K562 (cell line): ENCODE results near the gene MILR1. TPM values are rescaled to one million over a fixed set of nuclear protein-coding genes. Genes with fewer than 3 reads are reported as not detected.

Experiments used
- ATAC-seq: fragments of 200-7000 bp; cut with Tn5 transposase; 3 replicates; pipeline ENCODE4 v1.9.1; 2020; ENCODE audit warnings: moderate library complexity
- BruUV-seq: library from RNA; stranded (reverse); fragments of 400-500 nt; replicated peaks from 2 replicates; lab custom pipeline; 2021; lab: Mats Ljungman, UMichigan
- CTCF ChIA-PET: fragments of 300-600 bp; formaldehyde crosslinking; extraction: SDS; loops from one replicate; lab custom pipeline; 2021; ENCODE audit warnings: low intra/inter-chr PET ratio; lab: Yijun Ruan, JAX
- POLR2A ChIA-PET: fragments of 300-600, 350-650 bp; sonication (Branson Sonifier 250); formaldehyde crosslinking; extraction: SDS; loops from one replicate; lab custom pipeline; 2021; ENCODE audit warnings: antibody characterized with exemption, inconsistent platforms; lab: Yijun Ruan, JAX
- DNase-seq, 4 experiments: peaks; one replicate each; pipeline versions ENCODE4 v3.0.0 to v3.0.0-alpha.2; 2011 to 2018; ENCODE audit warnings: low spot score in 3 of 4, mixed read lengths in 3 of 4; ENCODE audit errors: extremely low read depth in 1 of 4
- FAIRE-seq: peaks from 2 replicates; lab custom pipeline; 2011; peaks lifted over from hg19 to GRCh38; lab: Jason Lieb, UNC
- H2AFZ ChIP-seq: 2 replicates; pipeline ENCODE4 v1.6.0; 2011; ENCODE audit warnings: low read depth, low read length, control low read depth, inconsistent platforms
- H3K27ac ChIP-seq: fragments of 200-600 bp; 3 replicates; pipeline ENCODE4 v1.8.0; 2011; ENCODE audit warnings: low read depth, mild to moderate bottlenecking, control low read depth, inconsistent platforms, low read length, moderate library complexity, mixed read lengths; ENCODE audit errors: extremely low read depth
- H3K27me3 ChIP-seq, 2 experiments: fragments of 300-600 bp in 1 of 2; 2 replicates in 1 of 2; 3 replicates in 1 of 2; pipeline versions ENCODE4 v1.6.0 to v1.8.0; 2011; ENCODE audit warnings: inconsistent platforms in 2 of 2, low read length in 2 of 2, mild to moderate bottlenecking in 1 of 2, mixed read lengths in 1 of 2, moderate library complexity in 1 of 2; ENCODE audit not compliant: control insufficient read depth in 2 of 2, insufficient read depth in 2 of 2
- H3K36me3 ChIP-seq: fragments of 300-600 bp; 3 replicates; pipeline ENCODE4 v1.8.0; 2011; ENCODE audit warnings: mild to moderate bottlenecking, low read length, inconsistent platforms; ENCODE audit not compliant: control insufficient read depth, insufficient read depth
- H3K4me1 ChIP-seq, 2 experiments: fragments of 200-600 bp in 1 of 2; replicated peaks in 1 of 2; 2 replicates in 1 of 2; 3 replicates in 1 of 2; pipeline versions ENCODE4 v1.5.1 to v1.8.0; 2011; ENCODE audit warnings: inconsistent platforms in 2 of 2, low read length in 2 of 2, mild to moderate bottlenecking in 1 of 2, mixed read lengths in 1 of 2, moderate library complexity in 1 of 2; ENCODE audit not compliant: control insufficient read depth in 2 of 2, insufficient read depth in 2 of 2
- H3K4me2 ChIP-seq: 2 replicates; pipeline ENCODE4 v1.6.1; 2011; ENCODE audit warnings: low read length, control low read depth, inconsistent platforms, mixed read lengths; ENCODE audit not compliant: insufficient read depth
- H3K4me3 ChIP-seq: fragments of 200-600 bp; sonication (generic), shearing (Covaris generic); 2 replicates; pipeline ENCODE4 v1.5.1; 2016; ENCODE audit warnings: control low read depth, inconsistent platforms
- H3K79me2 ChIP-seq: fragments of 200-600 bp; 3 replicates; pipeline ENCODE4 v1.8.0; 2011; ENCODE audit warnings: low read length, inconsistent platforms; ENCODE audit not compliant: control insufficient read depth, insufficient read depth
- H3K9ac ChIP-seq, 2 experiments: 2 replicates each; pipeline versions ENCODE4 v1.6.0 to v1.6.1; 2011; ENCODE audit warnings: low read depth in 2 of 2, low read length in 2 of 2, control low read depth in 1 of 2, inconsistent platforms in 1 of 2, mild to moderate bottlenecking in 1 of 2, mixed read lengths in 1 of 2; ENCODE audit not compliant: insufficient read depth in 1 of 2
- H3K9me1 ChIP-seq: one replicate; pipeline ENCODE4 v1.6.0; 2011; ENCODE audit warnings: inconsistent platforms, mild to moderate bottlenecking, low read length, moderate library complexity; ENCODE audit not compliant: control insufficient read depth, insufficient read depth
- H3K9me3 ChIP-seq: replicated peaks from 2 replicates; pipeline ENCODE4 v1.5.1; 2011; ENCODE audit warnings: low read depth, low read length, inconsistent platforms; ENCODE audit not compliant: control insufficient read depth, insufficient read depth
- H4K20me1 ChIP-seq: replicated peaks from 2 replicates; pipeline ENCODE4 v1.6.1; 2011; ENCODE audit warnings: low read length, inconsistent platforms, mixed read lengths; ENCODE audit not compliant: control insufficient read depth, insufficient read depth
- AFF4 ChIP-seq: sonication (generic); formaldehyde crosslinking; IDR thresholded peaks from 2 replicates; pipeline ENCODE4 v1.8.0; 2023; ENCODE audit warnings: mild to moderate bottlenecking, missing genetic modification reagents
- CBX3 ChIP-seq, 2 experiments: IDR thresholded peaks; 1 replicate in 1 of 2; 2 replicates in 1 of 2; pipeline ENCODE4 v1.6.1; 2012; ENCODE audit warnings: inconsistent platforms in 2 of 2, low read length in 2 of 2, borderline replicate concordance in 1 of 2, control low read depth in 1 of 2
- DNMT1 ChIP-seq: fragments of 450-650 bp; IDR thresholded peaks from 2 replicates; pipeline ENCODE4 v1.6.1; 2016; ENCODE audit warnings: antibody characterized with exemption, mild to moderate bottlenecking
- DPF2 ChIP-seq: fragments of 450-650 bp; IDR thresholded peaks from 2 replicates; pipeline ENCODE4 v1.6.1; 2016
- E2F5 ChIP-seq: sonication (generic); formaldehyde crosslinking; IDR thresholded peaks from 2 replicates; pipeline ENCODE4 v1.8.0; 2022; ENCODE audit warnings: mild to moderate bottlenecking, missing genetic modification reagents
- HMBOX1 ChIP-seq: sonication (generic); IDR thresholded peaks from 2 replicates; pipeline ENCODE4 v1.6.1; 2016
- HNRNPH1 ChIP-seq: fragments of 200-400 bp; formaldehyde crosslinking; optimal IDR thresholded peaks from 2 replicates; pipeline ENCODE3; 2017; ENCODE audit warnings: low read depth, mild to moderate bottlenecking, low read length, moderate library complexity
- HNRNPLL ChIP-seq: fragments of 200-400 bp; formaldehyde crosslinking; IDR thresholded peaks from 2 replicates; pipeline ENCODE4 v1.6.1; 2017; ENCODE audit warnings: low read length, low read depth, mild to moderate bottlenecking; ENCODE audit not compliant: poor library complexity, severe bottlenecking
- RAD51 ChIP-seq: fragments of 450-650 bp; IDR thresholded peaks from 2 replicates; pipeline ENCODE4 v1.7.1; 2016; ENCODE audit warnings: low read depth, mild to moderate bottlenecking, borderline replicate concordance
- ZBTB11 ChIP-seq, 3 experiments: fragments of 200-800 bp in 1 of 3; fragments of 250-450 bp in 1 of 3; fragments of 450-650 bp in 1 of 3; sonication (Bioruptor Pico) in 1 of 3; sonication (Bioruptor generic) in 1 of 3; formaldehyde crosslinking in 1 of 3; IDR thresholded peaks; 2 replicates each; pipeline versions ENCODE4 v1.6.1 to v1.8.0; 2016 to 2022; ENCODE audit warnings: mild to moderate bottlenecking in 2 of 3, missing genetic modification characterization in 2 of 3, missing compliant biosample characterization in 1 of 3, moderate library complexity in 1 of 3
- ZNF24 ChIP-seq: fragments of 450-650 bp; IDR thresholded peaks from 2 replicates; pipeline ENCODE4 v1.6.1; 2016
- in situ Hi-C: fragments of 300-500 bp; cut with MboI; formaldehyde crosslinking; loops from 4 replicates; pipeline ENCODE4 v1.15.0; 2018; ENCODE audit warnings: inconsistent platforms, mixed read lengths
- intact Hi-C: fragments of 100-400 bp; cut with micrococcal nuclease; formaldehyde crosslinking; loops from 2 replicates; pipeline ENCODE4 v1.14.2; 2022
- polyA plus RNA-seq, 8 experiments: library from polyadenylated mRNA; depleted of rRNA in 4 of 8; stranded (reverse) in 5 of 8; unstranded in 3 of 8; fragments of >200 nt; fragmentation: Nextera tagmentation in 2 of 8; fragmentation: Illumina TruSeq in 1 of 8; extraction: Ambion mirVana in 2 of 8; extraction: Trizol in 1 of 8; gene quantifications; 2 replicates each; pipeline versions ENCODE4 v1.2.1 to v1.2.3, GENCODE V29; 2011 to 2014; ENCODE audit warnings: inconsistent platforms in 1 of 8, missing spikeins in 1 of 8
- total RNA-seq, 7 experiments: library from RNA; depleted of rRNA in 6 of 7; stranded (reverse); fragments of >200 nt in 6 of 7; fragmentation: Illumina TruSeq in 2 of 7; extraction: Trizol in 2 of 7; gene quantifications; 2 replicates each; pipeline versions ENCODE4 v1.2.1 to v1.2.3, GENCODE V29; 2011 to 2021; ENCODE audit warnings: low replicate concordance in 1 of 7

Gene MILR1
- total and polyA plus RNA-seq, 9 of the 15 experiments (the other 6 are each of a cell fraction or from before 2014, with no cell fraction given): 3.8 to 14.1 (median 7.1) TPM

- no peak for TF ChIP-seq AFF4 (CRISPR knock-in tag)
- no peak for TF ChIP-seq ZNF24
- TF ChIP-seq RAD51: no peak
- TF ChIP-seq CBX3 (IDR thresholded peaks at IDR 0.05; ENCODE audit: borderline replicate concordance in 1 of 2, low read length in 2 of 2): no peak
- no peak for TF ChIP-seq HNRNPLL
- no peak for TF ChIP-seq DNMT1
- TF ChIP-seq DPF2: no peak
- TF ChIP-seq, all 486 proteins: peak for 0
Observed at GRCh38 chr17:64425191-64425590, 23.7 kb upstream of the MILR1 start (continued).

GRCh38 chr17:64426596-64426995 lies 22.3 kb upstream of the MILR1 start:
- ChIA-PET POLR2A (interaction anchor here (0.7 kb wide), 1 partner anchor 210 kb away, joined by 3 read pairs; no protein-coding TSS in a partner anchor), CTCF (interaction anchor here (0.7 kb wide), 1 partner anchor 120 kb away, joined by 3 read pairs; no protein-coding TSS in a partner anchor)
- no peak for ATAC-seq
- no peaks in the 10 kb centered on the region for H3K9me3 ChIP-seq
- no peak overlapping the region for H3K4me3 ChIP-seq
- H3K79me2 ChIP-seq: no peaks in the 10 kb centered on the region
- no peak overlapping the region for H3K4me2 ChIP-seq
- H3K4me1 ChIP-seq: peaks cover 0 to 9% of the 10 kb centered on the region in 2 experiments; a peak in 1 of 5 replicates
- H4K20me1 ChIP-seq: no peaks in the 10 kb centered on the region
- H2AFZ ChIP-seq: no peak overlapping the region
- DNase-seq: no peak
- H3K36me3 ChIP-seq: no peaks in the 10 kb centered on the region
- intact Hi-C loops: no loop called here
- no peak for FAIRE-seq
- in situ Hi-C loops: loop anchor here (10.0 kb wide), 1 partner anchor 538 kb away; no protein-coding TSS in a partner anchor
- no peak overlapping the region for H3K27ac ChIP-seq
- H3K27me3 ChIP-seq: no peaks in the 10 kb centered on the region
- no peak overlapping the region for H3K9ac ChIP-seq
- no TSS peak for BruUV-seq
- H3K9me1 ChIP-seq: no peaks in the 10 kb centered on the region
- TF ChIP-seq HNRNPH1: no peak
- no peak for TF ChIP-seq HMBOX1
- no peak for TF ChIP-seq E2F5 (CRISPR knock-in tag)
- TF ChIP-seq ZBTB11 (CRISPR knock-in tag; IDR thresholded peaks at IDR 0.05): no peak
